Stromal cell of bone marrow (primary cell): ENCODE data around the gene ARVCF.

Experiments
- DNase-seq: peaks from one replicate; pipeline ENCODE4 v3.0.0-alpha.2; 2012; ENCODE audit warnings: low read depth

Gene ARVCF

DNA sequence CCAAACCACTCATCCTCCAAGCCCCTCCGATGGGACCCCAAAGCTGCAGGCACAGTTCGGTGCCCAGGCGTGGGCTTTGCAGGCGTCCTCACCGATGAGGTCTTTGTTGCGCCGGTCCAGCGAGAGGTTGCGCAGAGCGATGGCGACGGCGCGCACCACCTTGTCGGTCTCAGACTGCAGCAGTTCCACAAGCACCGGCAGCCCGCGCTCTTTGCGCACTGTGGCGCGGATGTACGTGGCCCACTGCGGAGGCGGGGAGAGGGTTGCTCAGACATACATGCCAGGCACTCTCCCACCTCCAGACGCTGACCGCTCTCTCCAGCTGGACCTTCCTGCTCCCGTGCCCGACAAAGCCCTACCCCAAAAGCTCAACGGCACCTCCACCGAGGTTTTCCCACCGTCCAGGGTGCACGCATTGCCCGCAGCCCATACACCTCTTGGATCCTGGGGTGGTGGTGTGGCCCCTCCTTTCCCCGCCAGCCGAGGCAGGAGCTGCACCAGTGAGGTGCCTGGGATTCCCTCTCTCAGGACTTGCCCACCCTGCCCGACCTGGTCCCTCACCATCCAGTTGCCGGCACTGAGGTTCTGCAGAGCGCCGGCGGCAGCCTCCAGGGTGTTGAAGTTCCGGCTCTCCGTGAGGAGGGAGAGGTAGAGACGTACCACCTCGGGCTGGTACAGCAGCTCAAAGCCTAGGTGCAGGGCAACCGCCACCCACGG is 42.9 kb downstream of the ARVCF start:
- DNase-seq: no peak

DNA sequence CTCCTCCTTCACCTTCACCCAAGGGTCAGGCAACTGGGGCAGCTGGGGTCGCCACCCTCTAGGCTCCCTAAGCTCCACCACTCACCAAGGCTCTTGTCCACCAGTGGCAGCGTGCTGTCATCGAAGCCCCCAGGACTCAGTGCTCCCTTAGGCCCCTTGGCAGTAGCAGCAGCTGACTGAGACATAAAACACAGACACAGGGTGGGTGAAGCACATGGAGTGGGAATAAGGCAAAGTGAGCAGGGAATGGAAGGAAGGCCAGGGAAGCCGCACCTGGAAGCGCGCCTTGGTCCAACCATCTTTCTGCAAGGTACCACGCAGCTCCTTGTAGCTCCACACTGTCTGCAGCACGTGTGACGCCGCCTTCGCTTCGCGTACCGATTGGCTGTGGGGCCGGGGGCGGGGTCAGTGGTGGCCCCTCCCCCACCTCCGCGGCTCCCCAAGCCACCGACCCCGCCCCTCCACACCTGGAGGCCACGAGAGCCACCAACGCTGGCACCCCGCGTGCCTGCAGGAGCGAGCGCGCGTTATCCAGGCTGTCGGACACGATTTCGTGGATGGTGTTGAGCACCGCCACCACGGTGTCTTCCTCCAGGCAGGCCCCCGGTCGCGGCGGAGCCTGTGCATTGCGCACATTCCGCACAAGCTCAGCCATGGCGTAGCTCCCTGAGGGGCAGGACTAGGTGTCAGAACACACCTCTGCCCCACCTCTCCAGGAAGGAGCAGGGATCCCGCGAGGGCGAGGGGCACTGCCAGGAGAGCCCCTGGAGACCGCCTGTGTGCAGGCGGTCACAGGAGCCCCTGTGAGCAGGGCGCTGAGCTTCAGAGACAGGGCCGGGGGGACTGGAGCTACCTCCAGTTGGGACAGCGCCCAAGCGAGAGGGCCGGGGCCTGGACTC is 43.7 kb downstream of the ARVCF start:
- no peak for DNase-seq

DNA sequence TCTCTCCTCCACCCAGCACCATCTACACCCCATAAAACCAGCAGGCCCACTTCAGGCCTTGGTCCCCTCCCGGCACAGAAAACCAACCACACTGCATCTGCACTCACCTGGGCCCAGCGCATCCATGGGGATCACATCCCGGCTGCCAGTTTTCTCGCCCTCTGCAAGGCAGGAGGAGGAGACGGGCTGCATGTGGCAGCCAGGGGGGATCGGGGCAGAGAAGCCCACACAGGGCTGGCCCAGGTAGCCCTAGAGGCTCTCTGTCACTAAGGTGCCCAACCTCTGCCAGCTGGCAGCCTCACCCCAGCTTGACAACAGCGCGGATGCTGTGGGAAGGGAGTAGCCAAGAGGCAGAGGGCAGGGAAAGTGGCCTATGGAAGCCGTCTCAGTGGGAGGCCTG is 44.4 kb downstream of the ARVCF start:
- no peak for DNase-seq

DNA sequence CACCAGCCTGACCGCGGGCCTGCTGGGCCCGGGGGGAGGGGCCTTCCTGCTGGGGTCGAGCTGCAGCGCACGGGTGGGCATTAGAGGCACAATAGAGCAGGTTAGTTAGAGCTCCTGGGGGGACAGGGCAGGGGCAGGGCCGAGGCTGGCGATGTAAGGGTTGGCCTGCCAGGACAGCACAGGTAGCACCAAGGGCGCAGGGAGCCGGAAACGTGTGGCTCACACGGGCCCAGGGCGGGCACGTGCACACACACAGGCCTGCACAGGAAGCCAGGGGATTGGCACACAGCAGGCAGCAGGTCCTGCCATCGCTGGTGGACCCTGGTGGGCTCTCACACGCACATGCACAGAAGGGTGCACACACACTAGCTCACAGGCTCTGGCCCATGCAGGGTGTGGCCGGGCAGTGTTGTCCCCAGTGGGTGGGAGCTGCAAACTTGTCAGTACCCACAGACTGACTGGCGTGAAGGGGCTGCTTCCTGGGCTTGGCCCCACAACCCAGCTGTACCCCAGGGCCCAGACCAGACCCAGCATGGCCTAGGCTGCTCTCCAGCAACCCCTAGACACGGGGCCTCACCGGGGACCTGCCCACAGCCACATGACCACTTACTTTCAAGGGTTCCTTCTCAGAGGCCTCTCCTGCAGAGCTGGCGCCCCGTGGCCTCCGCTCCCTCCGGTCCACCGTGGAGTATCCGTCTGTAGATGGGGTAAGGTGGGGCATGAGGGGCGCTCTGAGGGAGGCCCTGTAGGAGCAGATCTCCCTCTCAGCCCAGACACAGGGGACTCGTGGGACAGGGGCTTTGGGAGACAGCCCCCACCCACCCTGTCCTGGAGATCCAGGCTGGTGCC is 45.1 kb downstream of the ARVCF start:
- no peak for DNase-seq

DNA sequence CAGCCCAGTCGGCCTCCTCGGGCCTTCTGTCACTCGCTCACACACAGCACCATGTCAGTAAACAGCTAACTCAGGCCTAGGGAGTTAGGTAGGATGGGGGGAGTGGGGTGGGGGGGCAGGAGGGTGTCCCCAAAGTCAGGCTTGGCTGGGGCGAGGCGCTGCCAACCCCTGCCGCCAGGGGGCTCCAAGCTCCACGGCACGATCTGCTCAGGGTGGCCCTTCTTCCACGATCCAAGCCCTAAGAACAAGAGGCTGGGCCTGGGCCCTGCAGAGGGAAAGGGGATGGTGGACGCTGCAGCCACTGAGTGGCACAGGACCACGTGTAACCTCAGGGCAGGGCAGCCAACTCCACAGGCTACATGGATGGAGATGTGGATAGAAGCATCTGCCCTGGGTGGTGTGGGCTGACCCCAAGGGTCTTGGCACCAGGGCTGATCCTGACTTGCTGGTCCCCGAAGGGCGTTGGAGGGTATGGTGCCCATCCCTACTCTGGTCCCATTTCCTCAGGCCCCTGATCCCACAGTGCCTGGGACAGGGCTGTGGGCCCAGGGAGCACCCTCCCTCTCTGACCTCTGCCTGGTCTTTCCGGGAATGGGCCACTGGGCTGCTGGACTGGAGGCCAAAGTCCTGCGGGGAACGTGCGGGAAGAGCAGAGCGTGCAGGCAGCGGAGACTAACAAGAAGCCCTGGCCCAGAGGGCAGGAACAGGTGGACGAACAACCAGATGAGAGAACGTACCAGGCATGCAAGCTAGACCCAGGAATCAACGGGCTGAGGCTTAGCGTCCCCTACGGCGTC is 45.9 kb downstream of the ARVCF start:
- no peak for DNase-seq

DNA sequence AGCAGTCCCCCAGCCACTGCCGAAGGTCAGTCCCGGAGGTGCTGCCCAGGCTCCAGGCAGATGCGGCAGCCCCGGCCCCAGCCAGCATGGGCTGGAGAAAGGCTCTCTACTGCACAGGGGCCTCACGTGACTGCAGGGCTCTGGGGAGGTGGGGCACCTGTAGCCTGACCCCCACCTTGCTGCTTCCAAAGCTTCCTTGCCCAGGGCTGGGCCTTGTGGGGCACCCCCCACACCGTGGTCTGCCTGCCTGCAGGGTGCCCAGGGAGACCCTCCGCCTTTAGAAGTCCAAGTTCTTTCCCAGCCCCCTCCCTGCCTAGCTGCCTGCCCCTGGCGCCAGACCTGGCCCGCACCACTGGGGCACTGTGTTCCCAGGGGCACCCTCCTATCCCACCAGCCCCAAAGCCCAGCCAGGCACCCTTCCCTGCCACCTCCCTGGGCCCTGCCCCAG is 46.6 kb downstream of the ARVCF start:
- no peak for DNase-seq

DNA sequence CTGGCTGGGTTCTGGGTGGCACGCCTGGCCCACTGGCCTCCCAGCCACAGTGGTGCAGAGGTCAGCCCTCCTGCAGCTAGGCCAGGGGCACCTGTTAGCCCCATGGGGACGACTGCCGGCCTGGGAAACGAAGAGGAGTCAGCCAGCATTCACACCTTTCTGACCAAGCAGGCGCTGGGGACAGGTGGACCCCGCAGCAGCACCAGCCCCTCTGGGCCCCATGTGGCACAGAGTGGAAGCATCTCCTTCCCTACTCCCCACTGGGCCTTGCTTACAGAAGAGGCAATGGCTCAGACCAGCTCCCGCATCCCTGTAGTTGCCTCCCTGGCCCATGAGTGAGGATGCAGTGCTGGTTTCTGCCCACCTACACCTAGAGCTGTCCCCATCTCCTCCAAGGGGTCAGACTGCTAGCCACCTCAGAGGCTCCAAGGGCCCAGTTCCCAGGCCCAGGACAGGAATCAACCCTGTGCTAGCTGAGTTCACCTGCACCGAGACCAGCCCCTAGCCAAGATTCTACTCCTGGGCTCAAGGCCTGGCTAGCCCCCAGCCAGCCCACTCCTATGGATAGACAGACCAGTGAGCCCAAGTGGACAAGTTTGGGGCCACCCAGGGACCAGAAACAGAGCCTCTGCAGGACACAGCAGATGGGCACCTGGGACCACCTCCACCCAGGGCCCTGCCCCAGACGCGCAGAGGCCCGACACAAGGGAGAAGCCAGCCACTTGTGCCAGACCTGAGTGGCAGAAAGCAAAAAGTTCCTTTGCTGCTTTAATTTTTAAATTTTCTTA is 47.3 kb downstream of the ARVCF start:
- DNase-seq: no peak

DNA sequence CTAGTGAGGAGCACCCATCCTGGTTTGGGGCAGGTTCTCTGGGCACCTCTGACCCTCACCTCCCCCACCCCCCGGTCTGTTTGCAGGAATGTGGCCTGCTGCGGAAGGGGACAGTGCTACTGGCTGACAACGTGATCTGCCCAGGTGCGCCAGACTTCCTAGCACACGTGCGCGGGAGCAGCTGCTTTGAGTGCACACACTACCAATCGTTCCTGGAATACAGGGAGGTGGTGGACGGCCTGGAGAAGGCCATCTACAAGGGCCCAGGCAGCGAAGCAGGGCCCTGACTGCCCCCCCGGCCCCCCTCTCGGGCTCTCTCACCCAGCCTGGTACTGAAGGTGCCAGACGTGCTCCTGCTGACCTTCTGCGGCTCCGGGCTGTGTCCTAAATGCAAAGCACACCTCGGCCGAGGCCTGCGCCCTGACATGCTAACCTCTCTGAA is 48.2 kb downstream of the ARVCF start:
- DNase-seq: no peak

DNA sequence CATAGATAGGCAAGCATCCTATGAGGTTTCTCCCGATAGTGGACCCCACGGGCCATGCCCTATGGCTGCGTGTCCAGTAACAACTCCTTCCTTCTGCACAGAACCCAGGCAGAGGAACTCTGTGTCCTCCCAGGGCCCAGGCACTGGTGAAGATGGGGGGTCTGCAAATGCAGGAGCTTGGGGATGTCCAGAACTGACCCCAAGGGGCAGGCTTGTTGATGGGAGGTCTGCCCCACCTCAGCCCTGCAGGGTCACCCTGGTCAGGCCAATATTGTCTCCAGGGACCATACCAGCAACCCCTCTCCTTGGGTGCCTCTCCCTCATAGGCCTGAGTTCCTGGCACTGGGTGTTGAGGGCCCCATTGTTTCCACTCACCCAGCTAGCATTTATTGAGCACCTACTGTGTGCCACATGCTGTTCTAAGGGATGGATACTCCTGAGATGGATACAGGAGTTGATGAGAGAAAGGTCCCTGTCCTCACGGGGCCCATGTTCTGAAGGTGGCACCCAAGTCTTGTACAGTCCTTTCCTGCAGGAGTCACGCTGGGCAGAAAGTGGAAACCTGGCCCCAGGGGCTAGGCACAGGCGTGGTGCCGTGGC is 48.7 kb downstream of the ARVCF start:
- no peak for DNase-seq

DNA sequence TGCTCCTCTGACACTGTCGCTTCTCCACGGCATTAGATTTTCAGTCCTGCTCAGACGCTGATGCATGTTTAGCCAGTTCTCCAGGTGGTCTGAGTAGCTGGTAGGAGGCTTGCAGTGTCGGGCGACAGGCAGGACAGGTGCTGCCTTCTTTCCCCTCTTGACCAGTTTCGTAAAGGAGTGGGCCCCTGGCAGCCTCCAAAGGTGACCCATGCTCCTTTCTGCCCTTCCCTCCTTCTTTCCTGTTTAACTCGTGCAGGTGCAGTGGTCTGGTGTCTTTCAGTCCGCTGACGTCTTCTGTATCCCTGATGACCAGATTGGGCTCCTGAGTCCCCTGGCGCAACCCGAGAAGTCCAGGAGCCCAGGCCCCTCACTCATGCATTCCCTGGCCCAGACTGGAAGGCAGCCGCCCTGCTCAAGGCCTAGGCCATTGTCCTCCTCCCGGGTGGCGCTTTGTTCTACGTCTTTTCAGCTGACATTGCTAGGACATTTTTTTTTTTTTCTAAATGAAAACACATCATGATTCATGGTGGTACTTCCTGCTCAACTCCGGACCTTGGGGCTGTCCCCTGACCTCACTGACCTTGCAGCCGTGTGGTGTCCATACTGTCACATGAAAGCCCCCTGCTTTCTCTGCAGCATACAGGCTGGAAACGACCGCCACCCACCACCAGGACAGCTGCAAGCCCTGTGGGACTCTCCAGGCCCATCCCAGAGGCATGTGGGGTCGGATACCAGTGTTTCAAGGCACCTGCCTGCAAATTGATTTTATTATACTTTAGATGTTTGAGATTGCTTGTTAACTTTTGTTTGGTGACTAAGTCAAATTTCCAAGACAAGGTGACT is 49.5 kb downstream of the ARVCF start:
- no peak for DNase-seq

DNA sequence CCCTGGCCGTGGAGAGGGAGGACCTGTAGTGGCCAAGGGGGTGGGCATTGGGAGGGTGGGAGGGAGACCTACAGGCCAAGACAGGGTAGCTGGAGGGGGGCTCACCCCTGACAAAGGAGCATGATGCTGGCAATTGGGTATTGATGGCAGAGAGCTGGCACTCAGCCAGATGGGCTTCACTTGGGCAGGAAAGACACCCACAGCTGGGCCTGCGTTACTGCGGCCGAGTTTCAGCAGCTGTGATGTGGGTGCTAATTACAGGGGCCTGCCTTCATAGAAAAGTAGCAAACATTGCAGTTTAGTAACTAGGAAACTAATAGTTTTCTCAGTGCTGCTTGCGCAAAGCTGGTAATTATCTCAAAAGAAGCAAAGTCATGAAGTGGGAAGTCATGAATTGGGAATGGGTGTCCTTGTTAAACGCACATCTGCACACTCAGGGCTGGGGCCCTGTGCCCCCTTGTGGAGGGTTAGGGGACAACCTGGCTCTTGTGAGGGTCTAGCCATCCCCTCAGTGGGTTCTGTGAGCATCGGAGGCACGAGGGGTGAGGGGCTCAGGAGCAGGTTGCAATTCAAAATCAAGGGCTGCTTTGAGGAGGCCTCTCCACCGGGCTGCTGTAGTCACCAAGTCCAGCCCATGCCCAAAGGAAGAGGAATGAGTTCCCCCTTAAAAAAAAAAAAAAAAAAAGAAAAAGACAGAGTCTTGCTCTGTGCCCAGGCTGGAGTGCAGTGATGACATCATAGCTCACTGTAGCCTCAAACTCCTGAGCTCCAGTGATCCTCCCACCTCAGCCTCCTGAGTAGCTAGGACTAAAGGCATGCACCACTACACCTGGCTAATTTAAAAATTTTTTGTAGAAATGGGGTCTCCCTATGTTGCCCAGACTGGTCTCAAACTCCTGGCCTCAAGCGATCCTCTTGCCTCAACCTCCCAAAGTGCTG is 50.6 kb downstream of the ARVCF start:
- DNase-seq: no peak

DNA sequence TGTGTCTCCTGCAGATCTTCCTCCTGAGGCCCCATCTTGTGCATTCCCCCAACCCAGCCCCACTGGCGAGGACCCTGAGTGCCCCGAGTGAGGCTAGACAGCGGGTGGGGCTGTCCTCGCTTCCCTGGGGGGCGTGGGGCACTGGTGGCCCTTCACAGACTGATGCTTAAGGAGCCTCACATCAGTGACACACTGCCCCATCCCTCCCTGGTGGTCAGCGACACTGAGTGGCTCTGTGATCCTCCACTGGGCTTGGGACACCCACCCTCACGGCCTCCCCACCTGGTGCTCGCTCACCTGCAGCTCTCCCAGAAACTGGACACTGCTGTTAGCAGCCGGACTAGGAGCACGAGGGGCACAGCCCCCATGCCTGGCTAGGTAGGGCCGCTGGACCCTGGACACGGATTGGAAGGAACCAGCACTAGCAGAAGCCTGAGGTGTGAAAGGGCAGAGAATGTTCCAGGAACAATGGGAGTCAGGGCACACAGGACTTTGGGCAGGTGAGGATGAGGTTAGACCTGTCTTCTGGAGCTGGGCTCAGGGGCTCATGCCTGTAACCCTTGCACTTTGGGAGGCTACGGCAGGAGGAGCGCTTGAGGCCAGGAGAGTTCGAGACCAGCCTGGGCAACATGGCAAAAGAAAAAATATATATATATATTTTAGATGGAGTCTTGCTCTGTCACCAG is 51.8 kb downstream of the ARVCF start:
- no peak for DNase-seq

DNA sequence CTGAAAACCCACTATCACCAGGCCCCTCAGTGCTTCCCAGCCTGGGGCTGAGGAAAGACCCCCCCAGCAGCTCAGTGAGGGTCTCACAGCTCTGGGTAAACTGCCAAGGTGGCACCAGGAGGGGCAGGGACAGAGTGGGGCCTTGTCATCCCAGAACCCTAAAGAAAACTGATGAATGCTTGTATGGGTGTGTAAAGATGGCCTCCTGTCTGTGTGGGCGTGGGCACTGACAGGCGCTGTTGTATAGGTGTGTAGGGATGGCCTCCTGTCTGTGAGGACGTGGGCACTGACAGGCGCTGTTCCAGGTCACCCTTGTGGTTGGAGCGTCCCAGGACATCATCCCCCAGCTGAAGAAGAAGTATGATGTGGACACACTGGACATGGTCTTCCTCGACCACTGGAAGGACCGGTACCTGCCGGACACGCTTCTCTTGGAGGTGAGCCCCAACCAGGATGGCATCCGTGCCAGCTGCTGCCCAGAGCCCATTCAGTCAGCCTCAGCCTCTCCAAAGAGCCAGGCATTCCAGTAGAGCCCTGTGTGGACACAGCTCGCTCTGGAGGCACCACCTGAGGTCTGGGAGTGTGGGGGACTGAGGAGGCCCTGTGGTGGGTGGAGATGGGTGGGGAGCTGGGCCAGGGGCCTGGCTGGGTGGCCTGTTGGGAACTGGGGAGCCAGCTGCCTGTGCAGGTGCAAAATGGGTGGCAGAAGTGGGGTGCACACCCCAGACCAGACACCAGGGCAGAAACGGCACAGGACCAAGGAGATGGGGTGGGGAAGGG is 52.6 kb downstream of the ARVCF start:
- no peak for DNase-seq

DNA sequence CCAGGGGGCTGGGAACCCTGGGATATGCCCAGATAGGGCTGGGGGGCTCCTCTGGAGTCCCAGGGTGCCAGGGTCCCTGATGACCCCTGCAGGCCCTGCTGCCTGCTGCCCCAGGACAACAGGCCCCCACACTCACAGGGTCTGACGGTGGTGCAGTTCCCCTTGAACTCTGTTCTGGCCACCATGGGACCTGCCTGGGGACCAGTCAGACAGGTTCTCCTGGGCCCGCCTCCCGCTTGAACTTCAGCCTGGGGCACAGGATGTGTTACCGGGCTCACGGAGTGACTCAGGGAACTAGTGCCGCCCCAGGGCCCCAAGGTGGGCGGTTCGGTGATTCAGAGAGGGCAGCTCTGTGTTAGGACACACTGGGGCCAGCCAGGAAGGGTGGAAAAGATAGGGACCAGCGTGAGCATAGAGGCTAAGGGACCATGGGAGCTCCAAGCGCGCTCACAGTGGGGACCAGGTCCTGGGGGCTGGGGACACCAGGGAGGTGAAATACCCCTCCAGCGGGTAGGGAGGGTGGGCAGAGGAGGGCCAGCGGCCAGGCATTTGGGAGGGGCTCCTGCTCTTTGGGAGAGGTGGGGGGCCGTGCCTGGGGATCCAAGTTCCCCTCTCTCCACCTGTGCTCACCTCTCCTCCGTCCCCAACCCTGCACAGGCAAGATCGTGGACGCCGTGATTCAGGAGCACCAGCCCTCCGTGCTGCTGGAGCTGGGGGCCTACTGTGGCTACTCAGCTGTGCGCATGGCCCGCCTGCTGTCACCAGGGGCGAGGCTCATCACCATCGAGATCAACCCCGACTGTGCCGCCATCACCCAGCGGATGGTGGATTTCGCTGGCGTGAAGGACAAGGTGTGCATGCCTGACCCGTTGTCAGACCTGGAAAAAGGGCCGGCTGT is 53.5 kb downstream of the ARVCF start:
- DNase-seq: no peak

DNA sequence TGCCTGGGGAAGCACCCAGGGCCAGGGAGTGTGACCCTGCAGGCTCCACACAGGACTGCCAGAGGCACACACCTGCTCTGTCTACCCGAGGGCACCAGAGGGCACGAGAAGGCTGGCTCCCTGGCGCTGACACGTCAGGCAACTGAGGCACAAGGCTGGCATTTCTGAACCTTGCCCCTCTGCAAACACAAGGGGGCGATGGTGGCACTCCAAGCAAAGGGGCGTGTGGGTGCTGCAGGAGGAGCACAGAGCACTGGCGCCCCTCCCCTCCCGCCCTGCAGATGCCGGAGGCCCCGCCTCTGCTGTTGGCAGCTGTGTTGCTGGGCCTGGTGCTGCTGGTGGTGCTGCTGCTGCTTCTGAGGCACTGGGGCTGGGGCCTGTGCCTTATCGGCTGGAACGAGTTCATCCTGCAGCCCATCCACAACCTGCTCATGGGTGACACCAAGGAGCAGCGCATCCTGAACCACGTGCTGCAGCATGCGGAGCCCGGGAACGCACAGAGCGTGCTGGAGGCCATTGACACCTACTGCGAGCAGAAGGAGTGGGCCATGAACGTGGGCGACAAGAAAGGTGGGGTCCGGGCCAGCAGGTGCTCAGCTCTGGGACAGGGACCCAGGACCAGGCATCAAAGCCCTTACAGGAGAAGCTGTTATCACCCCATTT is 54.2 kb downstream of the ARVCF start:
- DNase-seq: no peak
